Stomach (tissue), 9 donors: ENCODE results near the gene RHBDD2. TPM values are rescaled to one million over a fixed set of nuclear protein-coding genes. Genes with fewer than 3 reads are reported as not detected.
A peak's percentile ranks its signal among the peaks of the same experiment; 100 is the strongest.

Experiments used
- DNase-seq, 2 donors: peaks; one replicate each; pipeline versions ENCODE4 v3.0.0 to v3.0.0-alpha.2; 2013 to 2019
- H3K27ac ChIP-seq, 5 donors: fragments of 200-600 bp in 4 of 5; sonication (generic) in 4 of 5; one replicate each; pipeline ENCODE4 v1.5.1; 2013 to 2019; ENCODE audit warnings: mild to moderate bottlenecking in 1 of 5, moderate library complexity in 1 of 5
- H3K27me3 ChIP-seq, 3 donors: fragments of 200-600 bp; sonication (generic); one replicate each; pipeline ENCODE4 v1.5.1; 2017 to 2019; ENCODE audit warnings: mixed run types in 1 of 3
- H3K36me3 ChIP-seq, 4 donors: fragments of 200-600 bp; sonication (generic); 1 replicate in 3 of 4; 2 replicates in 1 of 4; pipeline ENCODE4 v1.5.1; 2016 to 2019
- H3K4me1 ChIP-seq, 4 donors: fragments of 200-600 bp; sonication (generic); one replicate each; pipeline ENCODE4 v1.5.1; 2016 to 2019
- H3K4me3 ChIP-seq, 4 donors: fragments of 200-600 bp; sonication (generic) in 3 of 4; one replicate each; pipeline ENCODE4 v1.5.1; 2016 to 2019; ENCODE audit warnings: mild to moderate bottlenecking in 1 of 4
- H3K9me3 ChIP-seq, 4 donors: fragments of 200-600 bp; sonication (generic); one replicate each; pipeline ENCODE4 v1.5.1; 2016 to 2019
- CTCF ChIP-seq, 7 experiments: fragments of 450-650 bp in 4 of 7; fragments of 200-600 bp in 3 of 7; sonication (generic) in 3 of 7; IDR thresholded peaks; one replicate each; pipeline ENCODE4 v1.5.1; 2016 to 2019; ENCODE audit warnings: antibody characterized with exemption in 7 of 7, control low read depth in 2 of 7, mild to moderate bottlenecking in 1 of 7
- EP300 ChIP-seq: sonication (generic); formaldehyde crosslinking; IDR thresholded peaks from one replicate; pipeline ENCODE4 v1.6.1; 2017; ENCODE audit warnings: antibody characterized with exemption
- POLR2AphosphoS5 ChIP-seq, 3 donors: sonication (generic); formaldehyde crosslinking; IDR thresholded peaks; one replicate each; pipeline ENCODE4 v1.6.1; 2016; ENCODE audit warnings: antibody characterized with exemption in 3 of 3
- WGBS, 5 donors: extraction: QIAGEN DNeasy Blood & Tissue Kit in 3 of 5; methylation state at CpG; one replicate each; pipeline versions ENCODE4 v1.1.5 to v1.1.7; 2013 to 2018; 5-methylcytosine and 5-hydroxymethylcytosine counted together
- intact Hi-C: fragments of 100-400 bp; cut with DNase I; formaldehyde crosslinking; loops from one replicate; pipeline ENCODE4 v1.15.1; 2023; ENCODE audit warnings: low total_unique reads
- polyA plus RNA-seq, 3 donors: library from polyadenylated mRNA; stranded (reverse); fragments of 200-250 nt; gene quantifications; one replicate each; pipeline ENCODE4 v1.2.3, GENCODE V29; 2013
- total RNA-seq, 5 donors: library from RNA; depleted of rRNA; stranded (reverse); fragments of >200 nt; gene quantifications; one replicate each; pipeline versions ENCODE4 v1.1.0 to v1.2.3, GENCODE V29; 2014 to 2016
- donor health status: healthy with polysubstance abuse.
- donor health status: Bipolar disorder and iron deficiency.
- donor health status: healthy.

Gene RHBDD2
- total and polyA plus RNA-seq, 8 donors = 15.8 to 95.9 (median 45.5) TPM

- WGBS, 5 donors = 70 to 86% (median 80%) methylated on average over 15 of the region's 15 CpGs
- peak in 1 of 2 donors; percentile 70 for DNase-seq
- Histone ChIP-seq H3K27me3 (no peaks in the 10 kb centered on the region), H3K4me3 (no peak overlapping the region), H3K27ac (peak overlapping the region in 1 of 5 donors; percentile 65), H3K4me1 (peaks cover 0 to 25% (median 10%) of the 10 kb centered on the region in 4 donors), H3K36me3 (peaks cover 0 to 9% (median 4%) of the 10 kb centered on the region in 4 donors), H3K9me3 (no peaks in the 10 kb centered on the region)
- intact Hi-C loops = no loop called here
- TF ChIP-seq POLR2AphosphoS5 (IDR thresholded peaks at IDR 0.05) = peak in 2 of 3 donors; percentile 30 to 47
- no peak for TF ChIP-seq CTCF (IDR thresholded peaks at IDR 0.05)
- TF ChIP-seq EP300 = peak; percentile 53
Measured at GRCh38 chr7:75937958-75938786, 59.3 kb downstream of the RHBDD2 start.

Other genes with a start within 250 kb of the RHBDD2 start
- 10 to 100 TPM in 1 of 5 donors, 1 to 10 TPM in 4; 6.2 to 15.8 (median 8.4) TPM for gene HIP1, start 140.1 kb upstream of the RHBDD2 start, total RNA-seq
- 1 to 10 TPM; 2.8 to 6.4 (median 3.6) TPM for gene HIP1, start 140.1 kb upstream of the RHBDD2 start, polyA plus RNA-seq
- not detected for gene CCL26, start 106.8 kb upstream of the RHBDD2 start, total RNA-seq
- gene CCL26, start 106.8 kb upstream of the RHBDD2 start, polyA plus RNA-seq = 1 to 10 TPM in 1 of 3 donors, under 1 TPM in 1, not detected in 1; 0.65 to 1.6 TPM
- gene CCL24, start 65.2 kb upstream of the RHBDD2 start, total RNA-seq = 1 to 10 TPM in 2 of 5 donors, not detected in 3; 2.9 to 9.1 TPM
- 1 to 10 TPM in 2 of 3 donors, not detected in 1; 2.1 to 4.6 TPM for gene CCL24, start 65.2 kb upstream of the RHBDD2 start, polyA plus RNA-seq
- gene POR, start 36.1 kb downstream of the RHBDD2 start, total RNA-seq = 100 to 1,000 TPM in 1 of 5 donors, 10 to 100 TPM in 4; 36.2 to 304 (median 78.0) TPM
- gene POR, start 36.1 kb downstream of the RHBDD2 start, polyA plus RNA-seq = 10 to 100 TPM; 30.4 to 88.6 (median 42.0) TPM
- 10 to 100 TPM in 4 of 5 donors, 1 to 10 TPM in 1; 4.1 to 75.3 (median 24.2) TPM for gene TMEM120A, start 115.6 kb downstream of the RHBDD2 start, total RNA-seq
- 10 to 100 TPM; 53.6 to 78.6 (median 68.3) TPM for gene TMEM120A, start 115.6 kb downstream of the RHBDD2 start, polyA plus RNA-seq
- gene STYXL1, start 169.0 kb downstream of the RHBDD2 start, total RNA-seq = 10 to 100 TPM; 12.3 to 58.1 (median 17.8) TPM
- 10 to 100 TPM; 37.0 to 57.4 (median 45.4) TPM for gene STYXL1, start 169.0 kb downstream of the RHBDD2 start, polyA plus RNA-seq
- 100 to 1,000 TPM in 2 of 5 donors, 10 to 100 TPM in 3; 41.1 to 227 (median 71.9) TPM for gene MDH2, start 169.1 kb downstream of the RHBDD2 start, total RNA-seq
- gene MDH2, start 169.1 kb downstream of the RHBDD2 start, polyA plus RNA-seq = 100 to 1,000 TPM in 1 of 3 donors, 10 to 100 TPM in 2; 81.5 to 107 (median 89.2) TPM